NCI-H526 (cell line): ENCODE data around the gene ELL2.
"Not testable (repeated sequence)": the region's sequence is repeated elsewhere in the genome, so short reads cannot be mapped to it uniquely, and the experiment has no call there.

ENCODE experiments used
- DNase-seq, 2 experiments: peaks; one replicate each; lab custom pipeline; 2025; lab: John Stamatoyannopoulos, UW

ELL2 gene

DNA sequence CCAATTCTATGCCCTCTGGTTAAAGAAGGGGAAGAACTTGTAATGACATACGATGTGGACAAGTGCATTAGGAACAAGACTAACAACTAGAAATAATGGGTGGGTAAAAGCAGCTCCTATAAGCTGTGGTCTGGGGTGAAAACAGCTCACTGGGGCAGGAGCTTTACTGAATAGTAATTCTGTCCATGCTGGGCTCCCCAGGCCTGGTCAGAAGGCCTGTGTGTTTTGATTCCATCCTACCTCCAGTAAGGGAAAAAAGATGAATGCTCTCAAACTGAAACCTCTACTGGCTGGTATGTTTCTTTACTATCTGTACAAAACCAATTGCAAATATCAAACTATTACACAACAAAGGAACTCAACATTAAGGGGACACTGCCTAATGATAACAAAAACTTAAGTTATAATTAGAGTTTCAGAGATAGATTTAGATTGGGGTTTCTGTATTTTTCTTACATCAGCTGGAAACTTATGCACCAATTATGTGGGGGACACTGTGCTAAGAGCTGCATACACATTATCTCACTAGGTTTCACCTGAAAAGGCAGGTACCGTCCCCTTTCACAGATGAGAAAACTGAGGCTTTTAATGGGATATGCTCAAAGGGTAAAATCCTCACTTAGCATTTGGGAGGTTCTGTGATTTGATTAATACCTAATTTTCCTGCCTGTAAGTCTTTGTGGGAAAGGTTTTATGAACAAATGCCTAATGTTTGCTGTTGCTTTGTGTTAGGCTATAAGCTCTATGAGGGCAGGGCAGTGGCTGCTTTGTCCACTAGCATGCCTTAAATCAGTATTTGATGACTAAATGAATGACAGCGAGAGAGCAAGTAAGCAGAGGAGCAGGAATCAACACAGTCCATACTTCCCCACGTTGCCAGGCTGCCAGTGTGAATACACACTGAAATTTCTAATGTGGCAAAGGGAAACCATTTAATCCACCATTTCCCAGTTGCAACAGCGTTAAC lies 53.6 kb downstream of the ELL2 start:
- no peak for DNase-seq

DNA sequence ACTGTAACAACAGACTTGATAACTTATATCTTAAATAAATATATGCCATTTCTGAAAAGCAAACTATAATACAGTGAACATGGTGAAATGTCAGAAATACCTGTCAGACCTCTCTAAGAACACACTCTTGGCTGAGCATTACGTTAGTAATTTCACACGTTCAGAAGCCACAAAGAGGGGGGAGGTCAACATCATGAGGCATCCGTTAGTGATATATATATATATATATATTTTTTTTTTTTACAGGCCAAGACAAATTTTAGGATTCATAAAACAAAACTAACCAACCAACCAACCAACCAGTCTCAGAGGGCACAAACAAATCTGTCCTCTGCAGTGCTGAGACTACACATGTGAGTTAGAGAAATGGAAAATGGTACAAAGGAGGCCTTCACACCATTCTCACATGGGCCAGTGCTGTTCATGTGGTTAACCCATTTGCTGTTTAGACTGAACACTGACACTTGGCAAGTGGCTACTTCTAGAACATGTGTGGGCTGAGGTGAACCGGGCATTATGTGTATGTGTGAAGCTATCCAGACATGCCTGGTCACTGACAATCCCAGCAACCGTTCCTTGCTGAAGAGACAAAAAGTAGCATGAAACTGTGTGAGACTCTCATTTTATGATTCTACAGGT lies 54.5 kb downstream of the ELL2 start:
- no peak for DNase-seq

DNA sequence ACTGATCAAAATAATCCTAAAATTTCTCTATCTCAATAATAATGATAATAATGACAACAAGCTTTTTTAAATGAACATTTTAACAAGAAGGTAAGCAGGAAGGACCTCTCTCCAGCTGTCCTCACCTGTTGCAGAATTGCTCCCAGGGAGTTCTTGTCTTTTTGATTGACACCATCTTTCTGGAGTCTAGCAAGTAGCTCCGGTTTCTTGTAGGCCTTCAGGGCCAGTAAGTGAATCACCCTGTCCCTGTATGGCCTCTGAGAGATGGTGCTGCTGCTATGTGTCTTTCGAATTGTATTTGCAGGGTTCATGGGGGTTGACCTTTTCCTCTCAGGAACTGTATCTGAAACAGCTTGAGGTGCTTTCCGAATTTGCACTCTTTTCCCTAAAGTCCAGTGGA lies 55.3 kb downstream of the ELL2 start:
- not testable (repeated sequence) for DNase-seq

DNA sequence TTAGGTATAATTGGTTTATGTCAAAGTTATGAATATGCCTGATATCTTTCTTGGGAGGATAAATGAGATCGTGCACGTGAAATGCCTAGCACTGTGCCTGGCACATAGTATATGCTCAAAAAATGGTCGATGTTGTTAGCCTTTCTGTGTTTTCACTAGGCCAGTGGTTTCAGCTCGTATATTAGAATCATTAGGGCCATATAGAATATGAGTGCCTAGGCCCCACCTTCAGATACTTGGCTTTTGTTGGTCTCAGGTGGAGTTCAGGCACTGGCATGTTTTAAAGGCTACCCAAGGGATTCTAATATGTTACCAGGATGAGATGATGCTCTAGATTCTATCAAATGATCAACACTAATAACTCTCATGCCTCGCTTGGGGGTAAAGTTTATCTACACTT lies 56.8 kb downstream of the ELL2 start:
- no peak for DNase-seq

DNA sequence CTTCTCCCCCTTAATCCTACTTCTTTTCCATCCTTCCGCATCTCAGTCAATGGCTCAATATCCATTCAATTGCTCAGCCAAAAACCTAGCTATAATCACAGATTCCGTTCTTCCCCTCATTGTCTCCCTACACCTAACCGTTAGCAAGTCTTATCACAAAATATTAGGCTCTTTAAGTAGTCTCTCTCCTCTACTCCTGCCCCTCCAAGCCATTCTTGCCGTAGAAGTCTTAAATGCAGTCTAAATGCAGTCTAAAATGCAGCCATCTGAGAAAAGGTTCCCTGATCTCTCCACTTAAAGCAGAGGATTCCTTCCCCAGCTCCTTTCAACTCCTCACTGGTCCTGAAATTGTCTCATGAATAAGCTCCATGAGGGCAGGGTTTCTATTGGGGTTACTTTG lies 57.8 kb downstream of the ELL2 start:
- no peak for DNase-seq

DNA sequence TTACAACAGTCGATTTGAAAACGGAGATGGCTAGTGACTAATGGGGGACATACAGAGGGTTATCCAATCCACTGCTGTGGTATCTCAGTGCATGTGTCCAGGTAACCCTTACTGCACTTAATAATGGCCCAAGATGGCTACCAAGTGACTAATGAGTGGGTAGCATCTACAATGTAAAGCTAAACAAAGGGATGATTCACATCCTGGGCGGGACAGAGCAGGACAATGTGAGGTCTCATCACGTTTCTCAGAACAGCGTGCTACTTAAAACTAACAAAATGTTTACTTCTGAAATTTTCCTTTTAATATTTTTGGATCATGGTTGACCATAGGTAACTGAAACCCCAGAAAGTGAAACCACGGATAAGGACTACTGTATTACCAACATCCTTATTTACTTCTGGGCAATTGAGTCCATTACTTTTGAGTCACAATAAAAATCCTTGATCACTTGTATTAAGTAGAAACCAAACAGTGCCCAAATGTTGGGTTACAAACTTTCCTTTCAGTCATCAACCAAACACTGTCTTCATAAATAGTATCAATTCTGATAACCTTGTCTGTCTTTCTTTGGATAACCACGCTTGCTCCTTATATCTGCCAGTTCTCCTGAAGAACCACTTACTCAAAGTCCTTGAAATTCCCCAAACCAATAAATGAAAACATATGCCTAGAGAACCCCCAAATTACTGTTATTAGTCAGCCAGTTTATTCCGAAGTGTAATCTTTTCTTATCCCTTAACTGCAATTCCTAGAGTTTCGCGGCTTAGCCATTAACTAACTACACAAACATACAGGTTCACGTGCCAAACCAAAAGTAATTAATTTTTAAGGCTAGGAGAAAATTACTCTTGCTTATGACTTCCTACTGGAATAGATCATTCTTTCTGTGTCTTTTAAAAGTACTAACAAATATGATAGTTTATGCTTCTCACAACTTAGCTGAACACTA lies 59.7 kb downstream of the ELL2 start:
- DNase-seq = no peak

DNA sequence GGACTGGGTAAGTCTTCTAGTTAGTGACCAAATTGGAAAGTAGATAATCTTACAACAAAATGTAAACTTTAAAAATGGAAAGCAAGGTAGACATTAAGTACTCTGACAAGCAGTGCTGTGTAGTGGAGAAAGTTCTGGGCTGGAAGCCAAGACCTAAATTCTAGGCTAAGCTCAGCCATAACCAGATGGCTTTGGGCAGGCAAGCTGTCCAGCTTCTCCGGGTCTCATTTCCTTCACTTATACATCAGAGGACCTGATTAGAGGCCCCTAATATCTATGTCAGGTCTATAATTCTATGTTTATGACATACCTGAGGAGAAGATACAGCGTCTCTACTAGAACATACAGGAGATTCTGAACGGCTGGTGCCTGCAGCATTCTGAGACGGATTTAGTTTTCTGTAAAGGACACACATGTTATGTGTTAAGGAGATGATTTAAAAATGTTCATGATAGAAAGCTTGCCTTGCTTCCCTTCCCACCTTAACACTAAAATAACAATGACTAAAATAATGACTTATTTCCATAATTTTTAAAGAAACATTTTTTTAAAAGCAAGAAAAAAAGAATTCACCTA lies 61.2 kb downstream of the ELL2 start:
- no peak for DNase-seq

DNA sequence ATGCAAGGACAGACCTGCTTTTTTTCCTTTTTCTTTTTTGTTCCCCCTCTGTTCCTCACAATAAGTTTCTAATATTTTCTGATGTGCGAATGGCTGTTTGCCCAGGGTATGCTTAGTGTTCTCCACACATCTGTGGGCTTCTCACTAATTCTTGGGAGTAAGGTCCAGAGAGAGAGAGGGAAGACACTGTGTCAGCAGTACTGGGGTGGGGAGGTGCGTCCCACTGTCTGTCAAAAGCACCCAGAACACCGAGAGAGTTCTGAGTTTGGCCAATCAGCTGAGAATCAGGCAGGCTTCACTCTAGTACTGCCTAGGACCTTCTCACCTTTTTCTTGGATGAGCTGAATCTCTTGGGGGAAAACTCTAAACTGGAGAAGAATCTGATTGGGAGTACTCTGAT lies 61.8 kb downstream of the ELL2 start:
- DNase-seq = no peak

DNA sequence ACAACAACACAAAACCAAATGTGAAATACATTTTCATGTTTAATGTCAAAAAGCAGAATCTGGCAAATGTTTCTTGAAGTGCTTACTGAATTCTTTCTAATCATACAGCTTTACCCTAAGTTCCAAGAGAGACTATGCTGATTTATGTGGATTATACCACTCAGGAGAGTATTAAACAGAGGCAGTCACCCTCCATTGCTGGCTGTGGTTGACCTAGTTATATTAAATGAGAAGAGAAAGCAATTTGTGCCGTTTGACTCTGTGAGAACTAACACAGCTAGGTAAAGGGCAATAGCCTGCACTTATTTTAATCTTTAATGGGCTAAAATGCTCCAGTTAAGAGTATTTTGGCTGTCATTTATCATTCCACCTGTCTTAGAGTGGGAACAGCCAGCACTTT lies 62.6 kb downstream of the ELL2 start:
- no peak for DNase-seq

DNA sequence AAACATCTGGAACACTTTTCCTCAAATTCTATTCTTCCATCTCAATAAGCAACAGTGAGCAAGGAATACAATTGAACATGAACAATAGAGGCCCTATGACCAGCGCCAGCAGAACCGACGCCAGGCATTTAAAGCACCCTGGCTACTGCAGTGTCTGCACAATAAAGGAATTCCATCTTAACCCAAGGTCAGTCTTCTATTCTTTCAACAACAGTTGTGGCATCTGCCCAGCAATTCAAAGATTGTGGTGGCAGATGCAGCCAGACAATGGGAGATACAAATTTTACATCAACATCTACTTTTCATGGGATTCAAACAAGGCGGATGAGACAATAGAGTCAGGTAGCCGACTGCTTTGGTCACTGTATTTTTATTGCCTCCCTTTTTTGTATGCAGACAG lies 65.9 kb downstream of the ELL2 start:
- peak in 1 of 2 experiments; percentile 42 for DNase-seq

DNA sequence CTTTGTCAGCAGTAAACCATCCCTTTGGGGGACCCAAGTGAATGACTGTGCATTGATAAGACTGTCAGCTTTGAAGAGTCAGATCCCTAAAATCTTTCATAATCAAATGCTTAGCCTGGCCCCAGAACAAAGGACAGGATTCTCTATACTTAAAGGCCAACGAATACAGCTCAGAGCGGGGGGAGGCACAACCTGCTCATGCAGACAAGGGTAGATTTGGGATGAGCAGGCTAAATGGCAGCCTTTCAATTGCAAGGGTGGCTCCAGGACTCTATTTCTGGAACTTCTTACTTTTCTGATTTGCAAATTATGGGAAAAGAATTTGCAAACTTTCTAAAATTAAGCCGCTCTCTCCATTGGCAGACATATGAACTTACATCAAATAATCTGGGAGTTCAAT lies 66.4 kb downstream of the ELL2 start:
- no peak for DNase-seq

DNA sequence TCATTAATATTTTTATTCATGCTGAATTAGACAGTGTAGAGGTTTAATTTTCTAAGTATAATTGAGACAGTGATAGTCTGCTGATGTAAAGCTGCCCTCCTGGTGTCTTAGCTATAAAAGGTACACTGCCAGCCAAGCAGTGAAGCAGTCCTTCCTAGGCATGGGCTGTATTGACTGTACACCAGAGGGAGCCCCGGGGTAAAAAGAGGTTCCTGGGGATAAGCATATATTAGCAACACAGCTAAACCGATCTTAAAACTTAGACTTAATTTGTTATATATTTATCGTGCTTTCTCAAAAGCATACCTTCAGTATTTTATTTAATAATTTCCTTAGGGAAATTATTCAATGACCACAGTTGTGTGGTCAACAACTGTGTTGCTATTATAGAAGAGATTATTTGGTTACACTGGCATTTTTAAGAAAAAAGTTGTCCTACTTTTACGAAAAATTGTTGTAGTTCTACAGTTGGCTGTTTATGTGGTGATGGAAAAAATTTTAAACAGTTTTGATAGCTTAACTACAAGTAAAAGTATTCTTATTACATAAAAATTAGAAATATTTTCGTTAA lies 68.8 kb downstream of the ELL2 start:
- DNase-seq = peak in 1 of 2 experiments; percentile 21

DNA sequence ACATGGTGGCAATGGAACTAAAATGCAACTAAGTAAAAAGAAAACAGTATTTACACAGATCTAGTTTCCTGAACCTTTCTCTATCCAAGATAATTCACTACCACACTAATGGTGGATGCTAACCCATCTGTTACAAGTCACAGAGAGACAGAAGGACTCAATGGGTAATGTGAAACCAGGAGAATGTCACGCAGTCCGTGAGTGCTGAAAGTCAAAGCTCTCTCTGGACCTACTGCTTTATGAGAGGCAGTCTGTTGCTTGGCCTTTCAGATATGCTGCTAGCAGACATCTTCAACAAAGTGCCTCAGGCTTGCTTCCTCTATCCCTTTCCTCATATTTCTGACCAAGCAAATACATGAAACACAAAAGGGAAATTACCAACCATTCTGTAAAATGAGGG lies 70.2 kb downstream of the ELL2 start:
- DNase-seq = no peak

DNA sequence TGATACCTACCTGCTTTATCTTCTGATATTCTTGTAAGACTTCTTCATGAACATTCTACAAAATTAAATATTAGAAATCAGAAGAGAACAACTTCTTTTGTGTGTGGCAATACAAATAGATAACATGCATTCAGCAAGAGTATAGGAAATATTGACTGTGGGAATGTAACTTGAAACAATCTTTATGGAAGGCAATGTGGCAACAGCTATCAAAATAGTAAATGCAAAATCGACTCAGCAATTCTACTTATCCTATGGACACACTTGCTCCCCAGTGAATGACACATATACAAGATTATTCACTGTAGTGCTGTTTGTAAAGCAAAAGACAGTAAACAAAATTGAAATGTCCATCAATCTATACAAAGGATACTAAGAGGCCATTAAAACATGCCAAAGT lies 72.6 kb downstream of the ELL2 start:
- no peak for DNase-seq

DNA sequence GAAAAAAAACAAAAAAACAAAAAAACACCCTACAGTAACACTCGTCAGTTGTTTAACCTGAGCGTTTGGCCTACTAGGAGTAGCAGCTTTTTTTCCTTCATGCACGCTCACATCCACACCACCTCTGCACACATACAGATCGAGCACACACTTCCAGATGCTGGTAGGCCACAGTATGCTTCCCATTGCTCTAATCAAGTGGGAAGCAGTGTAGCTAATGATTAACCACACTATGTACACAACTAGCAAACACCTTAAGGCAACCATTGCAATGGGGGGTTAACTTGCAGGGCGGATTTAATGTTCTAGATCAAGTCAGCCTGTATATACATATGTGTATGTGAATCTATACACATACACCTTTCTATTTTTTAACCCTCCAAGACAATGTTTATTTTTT lies 73.7 kb downstream of the ELL2 start:
- peak; percentile 26 to 39 for DNase-seq

DNA sequence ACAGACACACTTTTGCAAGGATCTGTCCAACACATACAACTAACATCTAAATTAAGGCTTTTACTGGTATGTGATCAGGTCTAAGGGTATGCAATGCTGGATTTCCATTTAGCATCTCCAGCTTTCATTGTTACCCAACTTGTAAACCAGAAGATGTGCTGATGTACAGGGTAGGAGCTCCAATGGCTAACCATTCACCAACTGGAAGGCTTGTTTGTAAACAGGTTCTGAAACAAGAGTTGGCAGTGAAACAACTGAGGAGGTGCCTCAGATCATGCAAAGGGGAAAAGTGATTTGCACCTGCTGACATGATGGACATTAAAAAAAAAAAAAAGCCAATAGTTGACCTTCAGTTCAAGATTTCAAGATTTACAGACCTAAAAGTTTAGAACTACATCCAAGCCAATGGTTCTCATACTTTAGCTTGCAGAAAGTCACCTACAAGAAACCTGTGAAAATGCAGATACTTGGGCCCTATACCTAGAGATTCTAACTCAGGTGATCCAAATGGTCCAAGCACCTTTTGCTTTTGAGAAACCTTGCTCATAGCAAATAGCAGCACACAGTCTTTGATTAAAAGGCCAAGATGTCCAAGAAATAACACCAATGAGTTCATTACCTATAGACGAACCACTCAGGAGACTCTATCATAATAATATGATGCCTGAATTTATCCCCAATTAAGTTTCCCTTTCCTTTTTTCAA lies 75.2 kb downstream of the ELL2 start:
- DNase-seq = no peak

DNA sequence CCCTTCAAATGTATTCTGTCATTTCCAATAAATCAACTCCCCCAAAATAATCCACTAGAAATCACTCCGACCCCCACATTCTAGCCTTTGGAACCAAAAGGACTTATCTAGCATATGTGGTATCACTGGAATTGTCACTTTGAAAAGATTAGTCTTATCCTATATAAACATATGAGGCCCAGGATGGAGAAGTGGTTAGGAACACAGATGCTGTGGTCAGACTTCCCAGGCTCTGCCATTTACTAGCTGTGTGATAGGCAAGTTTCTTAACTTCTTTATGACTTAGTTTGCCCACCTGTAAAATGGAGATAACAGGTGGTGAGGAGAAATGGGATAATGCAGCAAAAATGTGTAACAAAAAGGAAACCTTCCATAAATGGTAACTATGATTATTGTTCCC lies 77.1 kb downstream of the ELL2 start:
- no peak for DNase-seq

DNA sequence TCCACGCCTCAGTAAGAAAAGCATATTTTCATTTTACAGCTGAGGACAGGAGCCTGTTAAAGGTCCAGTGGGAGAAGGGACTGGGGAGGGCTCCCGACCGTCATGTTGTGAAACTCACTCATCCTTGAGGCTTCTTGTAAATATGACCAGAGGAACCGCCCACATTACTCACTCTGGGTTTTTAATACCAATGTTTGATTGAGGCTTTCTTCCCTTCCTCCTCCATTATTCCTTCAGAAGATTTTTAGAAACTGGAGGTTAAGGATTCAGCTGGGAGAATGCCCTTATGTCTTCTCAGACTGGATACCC lies 77.7 kb downstream of the ELL2 start:
- DNase-seq = no peak

DNA sequence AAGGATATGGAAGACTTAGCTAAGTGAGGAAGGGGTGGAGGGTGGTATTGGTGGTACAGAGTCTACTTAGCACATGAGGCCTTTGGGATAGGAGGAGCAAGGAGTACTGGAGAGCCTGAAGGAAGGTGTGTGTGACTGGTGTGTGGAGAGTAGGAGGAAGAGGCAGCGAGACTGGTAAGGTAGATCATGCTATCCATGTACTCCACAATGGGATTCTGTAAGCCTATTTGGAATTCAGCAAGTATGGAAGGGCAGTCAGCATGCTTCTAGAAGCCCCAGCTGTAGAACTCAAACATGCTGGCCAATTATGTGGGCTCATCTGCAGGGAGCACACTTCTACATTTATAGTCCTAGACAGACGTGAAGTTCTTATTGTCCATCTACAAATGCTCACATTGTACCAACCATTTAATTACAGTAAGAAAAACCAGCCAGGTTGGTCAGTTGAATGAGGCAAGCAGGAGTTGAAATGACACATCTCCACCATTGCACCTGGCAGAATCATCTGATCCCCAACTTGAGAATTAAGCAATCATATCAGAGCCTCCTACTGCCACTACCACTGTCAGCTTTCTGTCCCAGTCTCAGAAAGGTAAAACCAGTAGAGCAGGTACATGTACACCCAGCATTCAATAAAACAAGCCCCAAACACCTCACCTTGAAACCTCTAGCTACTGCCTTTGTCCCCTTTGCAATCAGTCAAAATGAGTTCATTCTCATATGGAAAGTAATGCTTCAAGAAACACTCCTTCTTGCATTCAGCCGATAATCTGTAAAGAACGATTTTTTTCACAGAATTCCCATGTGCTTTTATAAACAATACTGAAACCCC lies 78.2 kb downstream of the ELL2 start:
- no peak for DNase-seq

DNA sequence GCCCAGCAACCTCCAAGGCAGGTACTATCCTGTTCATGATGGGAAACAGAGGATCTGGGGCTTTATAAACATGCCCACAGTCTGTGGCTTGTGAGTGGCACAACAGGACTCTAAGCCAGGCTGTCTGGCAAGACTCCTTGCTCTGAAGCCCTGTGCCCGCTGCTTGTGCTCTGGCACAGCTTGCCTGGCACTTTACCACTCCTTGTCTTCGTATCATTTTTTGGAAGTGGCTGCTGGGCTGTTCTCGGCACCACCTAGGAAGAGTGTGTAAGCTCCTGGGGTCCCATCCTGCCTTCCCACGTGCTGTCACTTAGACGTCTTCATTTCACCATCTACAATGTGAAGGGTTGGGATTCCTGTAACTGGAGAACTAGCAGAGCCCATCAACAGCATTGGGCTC lies 79.8 kb downstream of the ELL2 start:
- DNase-seq = no peak
